H7 (cell line): ENCODE measurements around the gene SERPINA9. TPM values are rescaled to one million over a fixed set of nuclear protein-coding genes. Genes with fewer than 3 reads are reported as not detected.
"Not testable (repeated sequence)": the region's sequence is repeated elsewhere in the genome, so short reads cannot be mapped to it uniquely, and the experiment has no call there.

Experiments used
- DNase-seq: peaks from one replicate; pipeline ENCODE4 v3.0.0; 2012
- H3K27me3 ChIP-seq: 2 replicates; pipeline ENCODE4 v1.6.0; 2011; ENCODE audit warnings: mild to moderate bottlenecking, low read length; ENCODE audit not compliant: control insufficient read depth, insufficient read depth
- H3K36me3 ChIP-seq: replicated peaks from 2 replicates; pipeline ENCODE4 v1.5.1; 2011; ENCODE audit warnings: low read length; ENCODE audit not compliant: control insufficient read depth, insufficient read depth
- H3K4me3 ChIP-seq: 2 replicates; pipeline ENCODE4 v1.5.1; 2011; ENCODE audit warnings: low read depth, mild to moderate bottlenecking, control low read depth, low read length, moderate library complexity; ENCODE audit not compliant: insufficient read depth
- total RNA-seq: library from RNA; depleted of rRNA; stranded (reverse); fragments of >200 nt; shearing (Covaris generic); gene quantifications from 2 replicates; pipeline ENCODE4 v1.2.3, GENCODE V29; 2014

Gene SERPINA9
- total RNA-seq, 1 experiment from 2014 or later, result not detected

DNA sequence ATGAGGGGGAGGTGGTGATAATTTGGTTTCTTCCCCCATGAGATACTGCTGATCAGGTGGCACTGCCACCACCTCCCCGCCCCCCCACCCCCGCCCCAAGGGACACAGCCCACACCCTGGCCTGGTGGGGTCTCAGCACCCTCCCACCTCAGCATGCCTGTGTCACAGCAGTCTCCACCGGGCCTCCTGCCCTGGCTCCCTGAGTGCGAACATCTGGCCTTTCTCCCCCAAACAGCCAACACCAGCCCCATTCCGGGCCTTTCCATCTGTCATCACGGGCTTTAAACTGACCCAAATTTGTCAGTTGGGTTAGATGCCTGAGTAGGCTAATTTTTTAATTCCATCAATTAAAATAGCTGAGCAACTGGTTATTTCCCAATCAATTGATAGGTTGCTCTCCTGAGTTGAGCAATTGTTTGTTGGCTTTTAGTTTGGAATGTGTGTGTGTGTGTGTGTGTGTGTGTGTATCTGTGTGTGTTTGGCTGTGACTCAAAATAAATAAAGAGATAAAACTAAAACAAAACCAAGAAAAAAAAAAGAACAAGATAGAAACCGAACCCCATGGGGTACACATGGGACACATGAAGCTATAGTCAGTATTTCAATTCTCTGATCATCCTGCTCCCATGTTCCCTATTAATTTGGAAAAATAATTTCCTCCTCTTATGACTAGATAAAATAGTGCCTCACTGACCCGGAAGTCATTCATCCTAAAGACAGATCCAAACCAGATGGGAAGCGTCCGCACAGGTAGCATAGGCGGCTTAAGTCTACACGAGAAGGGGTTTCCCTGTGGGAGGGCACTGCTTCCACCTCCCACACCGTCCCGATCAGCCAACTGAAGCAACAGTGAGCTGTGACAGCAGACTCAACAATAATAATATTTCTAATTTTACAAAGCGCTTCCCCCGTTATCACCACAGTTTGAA lies 25.9 kb upstream of the SERPINA9 start:
- no peak for DNase-seq
- Histone ChIP-seq H3K27me3 (no peaks in the 10 kb centered on the region), H3K36me3 (no peaks in the 10 kb centered on the region), H3K4me3 (no peak overlapping the region)

DNA sequence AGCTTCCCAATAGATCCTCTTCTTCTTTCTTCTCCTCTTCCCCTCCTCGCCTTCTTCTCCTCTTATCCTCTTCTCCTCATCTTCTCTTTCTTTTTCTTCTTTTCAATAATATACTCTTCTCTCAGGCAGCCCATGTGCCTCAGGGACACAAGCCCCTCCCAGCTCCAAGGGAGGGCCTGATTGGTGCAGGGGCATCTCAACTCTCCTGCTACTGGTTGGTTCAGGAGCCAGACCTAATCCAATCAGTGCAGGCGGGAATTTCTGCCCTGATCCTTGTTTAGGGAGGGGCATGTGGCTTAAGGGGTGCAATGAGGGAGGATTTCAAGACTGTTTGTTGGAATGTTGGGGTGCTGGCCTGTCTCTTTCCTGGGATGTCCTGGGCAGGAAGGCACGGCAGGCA lies 24.3 kb upstream of the SERPINA9 start:
- H3K4me3 ChIP-seq, result no peak overlapping the region
- H3K36me3 ChIP-seq, result no peaks in the 10 kb centered on the region
- H3K27me3 ChIP-seq, result no peaks in the 10 kb centered on the region
- DNase-seq, result no peak

DNA sequence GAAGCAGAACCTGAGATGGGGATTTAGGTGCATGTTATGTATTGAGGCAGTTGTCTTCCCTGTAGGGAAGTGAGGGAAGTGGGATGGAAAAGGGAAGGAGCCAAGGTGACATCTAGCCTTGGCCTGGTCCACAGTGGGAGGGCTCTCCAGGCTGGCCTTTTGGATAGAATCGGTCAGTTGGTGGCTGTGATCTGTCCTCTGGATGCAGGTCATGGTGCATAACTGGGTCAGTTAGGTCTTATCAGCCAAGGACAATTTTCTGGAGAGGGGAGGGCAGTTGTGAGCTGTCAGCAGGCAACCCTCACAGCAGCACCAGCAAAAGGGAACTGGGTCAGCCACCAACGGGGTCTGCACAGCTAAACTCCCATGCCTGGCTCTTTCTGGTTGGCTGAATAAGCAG lies 23.7 kb upstream of the SERPINA9 start:
- DNase-seq, result no peak
- no peaks in the 10 kb centered on the region for H3K27me3 ChIP-seq
- no peak overlapping the region for H3K4me3 ChIP-seq
- H3K36me3 ChIP-seq, result no peaks in the 10 kb centered on the region

DNA sequence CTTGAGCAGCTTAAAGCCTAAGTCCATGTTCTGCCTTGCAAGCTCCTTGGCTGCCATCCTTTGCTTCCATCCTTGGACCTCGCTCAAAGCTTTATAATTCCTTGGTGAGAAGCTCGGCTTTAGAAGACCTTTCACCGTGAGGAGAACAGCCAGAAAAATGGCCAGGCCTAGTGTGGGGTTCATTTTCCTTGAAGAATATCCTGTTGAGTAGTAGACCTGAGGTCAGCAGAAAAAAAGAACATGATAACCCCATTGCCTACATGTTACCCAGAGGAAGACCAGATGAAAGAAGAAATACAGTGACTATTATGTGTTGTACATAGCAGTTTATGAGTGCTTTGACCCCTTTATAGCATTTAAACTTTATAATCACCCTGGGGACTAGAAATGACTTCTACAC lies 22.2 kb upstream of the SERPINA9 start:
- no peaks in the 10 kb centered on the region for H3K36me3 ChIP-seq
- no peaks in the 10 kb centered on the region for H3K27me3 ChIP-seq
- no peak overlapping the region for H3K4me3 ChIP-seq
- no peak for DNase-seq

DNA sequence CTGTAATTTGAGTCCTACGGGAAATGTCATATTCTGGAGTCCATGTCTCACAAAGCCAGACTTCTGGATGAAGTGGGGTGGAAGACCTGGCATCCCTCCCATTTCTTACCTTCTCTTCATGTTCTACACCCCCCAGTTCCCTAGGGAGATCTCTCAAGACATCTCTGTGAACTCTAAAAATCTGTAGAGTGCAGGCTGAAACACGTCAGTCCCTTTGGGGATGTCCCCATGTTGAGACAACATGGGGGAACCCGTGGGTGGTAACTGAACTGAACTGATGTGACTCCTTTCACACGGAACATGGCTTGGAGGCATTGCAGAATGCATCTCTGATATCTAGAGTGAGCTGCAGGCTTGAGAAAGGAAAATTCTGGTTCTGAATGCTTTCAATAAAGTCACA lies 18.1 kb upstream of the SERPINA9 start:
- Histone ChIP-seq H3K36me3 (no peaks in the 10 kb centered on the region), H3K4me3 (no peak overlapping the region), H3K27me3 (no peaks in the 10 kb centered on the region)
- no peak for DNase-seq

DNA sequence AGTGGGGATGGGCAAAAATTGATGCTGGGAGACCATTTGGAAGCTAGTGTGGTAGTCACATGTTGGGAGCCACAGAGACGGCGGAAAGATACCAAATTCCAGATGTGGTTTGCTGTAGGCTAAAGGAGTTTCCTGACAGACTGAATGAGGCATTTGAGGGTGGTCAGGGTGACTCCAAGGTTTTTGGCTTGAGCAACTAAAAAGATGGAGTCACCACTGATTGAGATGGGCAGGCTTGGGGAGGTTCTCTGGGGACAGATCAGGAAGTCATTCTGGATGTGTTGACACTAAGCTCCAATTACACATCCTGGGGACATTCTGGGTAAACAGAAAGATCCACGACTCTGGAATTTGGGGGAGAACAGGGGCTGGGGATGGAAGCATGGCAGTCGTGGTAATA lies 15.5 kb upstream of the SERPINA9 start:
- Histone ChIP-seq H3K4me3 (no peak overlapping the region), H3K36me3 (no peaks in the 10 kb centered on the region), H3K27me3 (no peaks in the 10 kb centered on the region)
- DNase-seq, result no peak

DNA sequence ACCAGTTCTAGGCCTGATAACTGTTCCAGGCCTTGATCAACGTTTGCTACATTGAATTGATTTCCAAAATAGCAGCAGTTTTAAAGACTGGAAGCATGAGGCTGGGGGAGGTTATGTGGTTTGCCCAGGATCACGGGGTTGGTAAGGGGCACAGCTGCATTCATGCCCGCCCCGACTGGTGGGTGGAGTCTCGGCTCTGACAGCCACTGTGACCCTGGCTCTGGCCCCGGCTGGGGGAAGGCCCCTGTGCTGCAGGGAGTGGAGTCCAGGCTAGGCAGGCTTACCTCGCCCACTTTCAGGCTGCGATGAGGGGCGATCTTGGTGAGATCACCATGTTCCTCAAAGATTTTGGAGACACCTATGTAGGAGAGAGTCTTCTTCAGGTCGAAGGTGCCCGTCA lies 13.3 kb upstream of the SERPINA9 start:
- Histone ChIP-seq H3K36me3 (no peaks in the 10 kb centered on the region), H3K27me3 (no peaks in the 10 kb centered on the region), H3K4me3 (no peak overlapping the region)
- DNase-seq, result no peak

DNA sequence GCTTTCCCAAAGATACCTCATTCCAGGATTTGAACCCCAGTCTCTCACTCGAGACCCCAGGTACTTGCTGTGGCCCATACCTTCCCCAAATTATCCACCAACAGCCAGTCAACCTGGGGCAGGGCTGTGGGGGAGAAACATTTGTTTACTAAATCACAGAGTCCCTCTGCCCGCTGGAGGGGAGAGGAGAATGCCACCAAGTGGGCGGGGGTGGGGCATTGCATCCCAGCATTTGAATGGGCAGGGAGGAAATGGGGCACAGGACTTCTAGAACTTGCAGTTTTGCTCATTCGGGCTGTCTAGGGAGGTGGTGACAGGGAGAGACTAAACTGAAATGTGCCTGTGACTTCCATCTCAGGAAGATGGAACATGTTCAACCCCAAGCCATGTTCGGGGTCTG lies 10.9 kb upstream of the SERPINA9 start:
- Histone ChIP-seq H3K36me3 (no peaks in the 10 kb centered on the region), H3K4me3 (no peak overlapping the region), H3K27me3 (no peaks in the 10 kb centered on the region)
- peak; percentile 59 for DNase-seq

DNA sequence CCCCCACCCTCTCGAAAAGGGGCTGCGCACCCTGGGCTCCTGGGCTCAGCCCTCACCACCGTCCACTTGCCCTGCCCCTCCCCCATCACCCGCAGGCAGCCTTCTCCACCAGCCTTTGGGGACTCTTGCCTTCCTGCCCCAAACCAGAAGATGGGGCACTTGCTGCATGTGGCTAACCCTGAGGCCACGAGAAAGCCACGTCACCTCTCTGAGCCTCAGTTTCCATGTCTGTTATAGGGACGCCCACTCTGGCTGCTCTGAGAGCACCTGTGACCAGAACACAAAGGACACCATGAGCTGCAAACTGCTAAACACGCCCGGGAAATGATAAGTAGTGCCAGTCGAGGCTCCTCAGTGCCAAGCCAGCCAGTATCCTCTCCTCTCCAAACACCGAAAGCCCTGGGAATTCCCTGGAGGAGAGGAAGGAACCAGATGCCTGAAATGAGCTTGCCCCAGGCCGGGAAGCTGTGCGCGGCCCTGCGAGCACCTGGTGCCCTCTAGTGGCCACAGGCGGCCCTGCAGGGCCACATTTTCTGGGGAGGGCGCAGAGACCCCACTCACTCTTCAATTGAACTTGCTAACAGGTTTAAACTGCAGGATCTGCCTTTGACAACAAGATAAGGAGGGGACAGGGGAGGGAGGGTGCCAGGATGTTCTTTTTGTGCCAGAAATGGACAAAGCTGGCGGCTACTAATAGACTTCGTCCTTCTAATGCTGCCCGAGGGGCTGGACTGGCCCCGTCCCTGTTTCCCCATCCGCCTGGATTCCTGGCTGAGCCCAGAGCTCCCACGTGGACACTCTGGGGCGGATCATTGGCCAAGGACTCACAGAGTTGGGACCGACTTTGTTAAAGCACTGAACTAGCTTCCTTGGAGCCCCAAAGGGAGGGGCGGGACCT lies 10.2 kb upstream of the SERPINA9 start:
- DNase-seq, result peak; percentile 93
- no peaks in the 10 kb centered on the region for H3K36me3 ChIP-seq
- H3K4me3 ChIP-seq, result peak overlapping the region; percentile 37
- no peaks in the 10 kb centered on the region for H3K27me3 ChIP-seq

DNA sequence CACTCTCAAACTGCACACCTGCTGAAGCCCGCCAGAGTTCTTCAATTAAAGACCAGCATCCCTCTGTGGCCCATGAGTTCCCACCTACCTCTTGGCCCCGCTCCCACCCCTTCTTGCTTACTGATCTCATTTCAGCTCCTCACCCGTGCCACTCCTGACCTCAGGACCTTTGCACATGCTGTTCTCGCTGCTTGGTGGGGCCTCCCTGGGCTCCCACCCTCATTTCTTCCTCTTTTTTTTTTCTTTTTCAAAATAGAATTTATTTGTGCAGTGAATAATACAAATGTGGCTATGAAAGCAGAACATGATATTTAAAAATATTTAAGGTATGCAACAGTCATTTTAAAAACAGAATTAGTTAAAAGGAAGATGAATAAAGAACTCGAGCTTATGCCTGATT lies 8.5 kb upstream of the SERPINA9 start:
- Histone ChIP-seq H3K4me3 (no peak overlapping the region), H3K27me3 (no peaks in the 10 kb centered on the region), H3K36me3 (no peaks in the 10 kb centered on the region)
- DNase-seq, result no peak

DNA sequence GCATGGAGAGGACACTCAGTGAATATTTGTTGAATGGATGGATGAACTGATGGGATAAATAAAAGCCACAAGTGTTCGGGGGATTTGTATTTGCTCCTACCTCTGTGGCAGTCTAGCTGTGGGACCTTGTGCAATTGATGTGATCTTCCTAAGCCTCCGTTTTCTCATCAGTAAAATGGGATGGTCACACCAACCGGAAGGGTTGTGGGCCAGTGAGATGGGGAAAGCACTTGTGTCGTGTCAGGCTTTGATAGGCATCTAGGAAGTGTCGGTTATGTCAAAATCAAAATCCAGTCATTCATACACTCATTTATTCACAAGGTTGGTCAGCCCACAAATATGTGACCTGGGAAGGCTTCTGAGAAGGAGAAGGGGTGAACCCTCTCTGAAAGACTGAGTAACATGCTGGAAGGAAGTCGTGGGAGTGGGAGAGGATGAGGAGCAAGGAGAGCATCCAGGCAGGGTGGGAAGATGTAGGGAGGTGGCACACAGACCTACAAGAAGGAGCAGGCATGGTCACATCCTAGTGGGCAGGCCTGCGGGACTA lies 7.8 kb upstream of the SERPINA9 start:
- H3K4me3 ChIP-seq, result no peak overlapping the region
- no peak for DNase-seq
- H3K27me3 ChIP-seq, result no peaks in the 10 kb centered on the region
- H3K36me3 ChIP-seq, result no peaks in the 10 kb centered on the region

DNA sequence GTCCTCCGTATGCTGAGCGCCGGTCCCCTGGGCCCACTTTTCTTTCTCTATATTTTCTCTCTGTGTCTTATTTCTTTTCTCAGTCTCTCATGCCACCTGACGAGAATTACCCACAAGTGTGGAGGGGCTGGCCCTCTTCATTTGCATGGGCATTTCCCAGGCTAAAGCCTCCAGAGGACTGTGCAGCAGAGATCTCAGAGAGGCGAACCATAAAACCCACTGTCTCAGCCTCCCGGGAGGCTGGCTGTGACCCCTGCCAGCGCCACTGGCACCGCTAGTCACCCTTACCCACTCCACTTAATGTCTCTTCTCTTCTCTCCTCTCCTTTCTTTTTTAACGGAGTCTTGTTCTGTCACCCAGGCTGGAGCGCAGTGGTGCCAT lies 7.1 kb upstream of the SERPINA9 start:
- Histone ChIP-seq H3K27me3 (no peaks in the 10 kb centered on the region), H3K4me3 (no peak overlapping the region), H3K36me3 (no peaks in the 10 kb centered on the region)
- no peak for DNase-seq

DNA sequence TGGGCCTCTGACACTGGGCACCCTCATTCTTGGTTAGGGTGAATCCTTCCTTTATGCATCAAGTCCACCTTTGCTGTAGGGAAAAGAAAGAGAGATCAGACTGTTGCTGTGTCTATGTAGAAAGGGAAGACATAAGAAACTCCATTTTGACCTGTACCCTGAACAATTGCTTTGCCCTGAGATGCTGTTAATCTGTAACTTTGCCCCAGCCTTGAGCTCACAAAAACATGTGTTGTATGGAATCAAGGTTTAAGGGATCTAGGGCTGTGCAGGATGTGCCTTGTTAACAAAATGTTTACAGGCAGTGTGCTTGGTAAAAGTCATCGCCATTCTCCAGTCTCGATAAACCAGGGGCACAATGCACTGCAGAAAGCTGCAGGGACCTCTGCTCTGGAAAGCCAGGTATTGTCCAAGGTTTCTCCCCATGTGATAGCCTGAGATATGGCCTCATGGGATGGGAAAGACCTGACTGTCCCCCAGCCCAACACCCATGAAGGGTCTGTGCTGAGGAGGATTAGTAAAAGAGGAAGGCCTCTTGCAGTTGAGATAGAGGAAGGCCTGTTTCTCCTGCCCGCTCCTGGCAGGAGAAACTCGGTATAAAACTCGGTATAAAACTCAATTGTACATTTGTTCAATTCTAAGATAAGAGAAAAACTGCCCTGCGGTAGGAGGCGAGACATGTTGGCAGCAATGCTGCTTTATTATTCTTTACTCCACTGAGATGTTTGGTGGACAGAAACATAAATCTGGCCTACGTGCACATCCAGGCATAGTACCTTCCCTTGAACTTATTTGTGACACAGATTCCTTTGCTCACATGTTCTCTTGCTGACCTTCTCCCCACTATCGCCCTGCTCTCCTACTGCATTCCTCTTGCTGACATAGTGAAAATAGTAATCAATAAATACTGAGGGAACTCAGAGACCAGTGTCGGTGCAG lies 6.4 kb upstream of the SERPINA9 start:
- H3K4me3 ChIP-seq, H3K36me3 ChIP-seq, DNase-seq: not testable (repeated sequence)

More for the DNA sequence above, 6.4 kb upstream of the SERPINA9 start:
- H3K27me3 ChIP-seq, result not testable (repeated sequence)
